Ecto neural progenitor cell (in vitro differentiated cells): ENCODE data around the gene INPP5A.
"Not testable (repeated sequence)": the region's sequence is repeated elsewhere in the genome, so short reads cannot be mapped to it uniquely, and the experiment has no call there.

ENCODE experiments used
- DNase-seq: peaks from one replicate; pipeline ENCODE4 v3.0.0-alpha.2; 2018; ENCODE audit warnings: low spot score

The INPP5A gene

DNA sequence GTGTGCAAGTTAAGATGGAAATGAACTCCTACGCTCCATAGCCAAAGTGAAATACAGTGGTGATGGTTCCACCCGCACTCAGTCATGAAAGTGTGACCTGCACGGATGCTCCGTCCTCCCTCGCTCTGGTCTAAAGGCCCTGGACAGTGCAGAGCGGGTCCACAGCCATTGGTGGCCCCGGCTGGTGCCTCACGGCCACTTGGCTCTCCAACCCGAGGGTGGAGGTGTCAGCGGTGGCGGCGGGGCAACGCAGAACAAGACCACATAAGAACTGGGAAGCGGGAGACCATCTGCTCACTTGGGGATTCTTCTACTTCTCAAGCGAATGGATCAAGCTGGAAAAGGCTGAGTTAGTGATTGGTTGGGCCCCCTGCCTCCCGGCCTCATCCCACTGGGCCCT, 187.6 kb downstream of the INPP5A start:
- DNase-seq: no peak

DNA sequence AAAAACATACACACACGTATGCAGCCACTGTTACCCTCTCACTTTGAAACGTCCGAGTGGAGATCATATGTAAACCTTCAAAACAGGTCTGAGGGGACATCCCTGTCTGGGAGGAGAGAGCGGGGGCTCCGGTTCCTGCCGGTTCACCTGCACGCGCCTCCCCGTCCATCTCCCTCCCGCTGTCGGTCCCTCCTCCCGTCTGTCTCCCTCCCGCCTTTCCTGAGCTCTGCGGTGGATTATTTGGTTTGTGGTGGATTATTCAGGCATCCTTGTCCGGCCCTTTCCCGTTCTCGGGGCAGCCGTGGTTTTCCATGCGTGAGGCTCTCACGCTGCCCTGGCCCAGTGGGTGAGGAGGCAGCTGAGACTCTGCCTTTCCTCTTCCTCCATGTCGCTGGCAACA, 188.6 kb downstream of the INPP5A start:
- no peak for DNase-seq

DNA sequence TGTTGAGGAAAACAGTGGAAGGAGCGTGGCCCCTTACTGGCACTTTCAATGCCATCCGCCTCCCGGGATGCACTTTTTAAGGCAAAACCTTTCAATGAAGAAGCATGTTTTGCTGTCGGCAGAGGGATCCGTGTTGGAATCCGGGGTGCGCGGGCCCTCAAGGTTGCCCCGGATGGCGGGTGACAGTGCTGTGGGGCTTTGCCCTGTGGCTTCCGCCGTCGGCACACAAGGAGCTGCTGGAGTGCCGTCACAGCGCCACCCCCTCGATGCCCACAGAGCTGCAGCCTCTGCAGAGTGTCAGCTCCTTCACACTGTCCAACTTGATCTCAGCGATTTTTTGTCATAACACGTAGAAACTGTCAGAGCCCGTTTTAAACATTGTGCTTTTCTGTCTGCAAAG, 189.4 kb downstream of the INPP5A start:
- no peak for DNase-seq

DNA sequence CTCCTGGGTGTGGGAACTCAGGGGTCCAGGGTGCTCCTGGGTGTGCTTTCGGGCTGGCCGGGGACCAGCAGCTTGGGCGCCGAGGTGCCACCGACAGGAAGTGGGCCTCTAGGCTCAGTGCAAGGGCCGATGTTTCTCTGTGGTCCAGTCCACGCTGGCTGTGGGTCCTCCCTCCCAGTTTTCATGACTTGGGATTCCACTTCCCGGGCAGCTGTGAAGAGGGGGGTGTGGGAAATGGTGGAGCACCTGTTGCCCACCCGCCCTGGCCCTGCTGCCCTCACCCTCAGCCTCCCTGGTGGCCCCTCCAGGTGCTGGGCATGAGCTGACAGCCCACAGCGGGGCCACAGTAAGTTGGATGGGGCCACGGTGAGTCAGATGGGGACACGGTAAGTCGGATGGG, 189.8 kb downstream of the INPP5A start:
- no peak for DNase-seq

DNA sequence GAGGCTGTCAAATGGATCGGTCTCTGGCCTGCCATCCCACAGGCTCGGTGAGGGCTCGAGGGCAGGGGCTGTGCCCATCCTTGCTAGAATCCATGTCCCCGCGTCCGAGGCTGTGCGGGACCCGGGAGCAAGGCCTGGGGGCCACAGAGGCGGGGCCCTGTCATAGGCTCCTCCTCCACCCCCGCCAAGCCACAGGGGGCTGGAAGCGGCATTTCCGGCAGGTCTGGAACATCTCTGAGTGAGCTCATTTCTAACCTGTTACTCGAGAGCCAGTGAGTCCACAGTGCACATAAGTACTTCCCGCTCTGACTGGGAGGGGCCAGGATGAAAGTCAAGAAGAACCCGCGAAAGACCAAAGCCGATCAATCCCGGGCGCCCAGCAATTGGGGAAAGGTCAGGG, 190.7 kb downstream of the INPP5A start:
- no peak for DNase-seq

DNA sequence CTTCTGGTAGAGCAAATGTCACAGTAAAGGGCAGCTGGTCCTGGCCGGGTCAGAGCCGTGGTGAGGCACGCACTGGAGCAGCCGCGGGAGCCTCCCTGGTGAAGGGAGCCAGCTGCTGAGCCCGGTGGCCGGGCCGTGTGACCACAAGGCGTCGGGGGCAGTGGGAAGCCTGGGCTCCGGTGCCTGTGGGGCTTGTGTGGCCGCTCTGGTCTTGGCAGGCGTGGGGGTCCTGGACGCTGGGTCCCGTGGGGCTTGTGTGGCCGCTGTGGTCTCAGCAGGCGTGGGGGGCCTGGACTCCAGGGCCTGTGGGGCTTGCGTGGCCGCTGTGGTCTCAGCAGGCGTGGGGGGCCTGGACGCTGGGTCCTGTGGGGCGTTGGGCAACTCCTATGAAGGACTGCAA, 191.2 kb downstream of the INPP5A start:
- no peak for DNase-seq

DNA sequence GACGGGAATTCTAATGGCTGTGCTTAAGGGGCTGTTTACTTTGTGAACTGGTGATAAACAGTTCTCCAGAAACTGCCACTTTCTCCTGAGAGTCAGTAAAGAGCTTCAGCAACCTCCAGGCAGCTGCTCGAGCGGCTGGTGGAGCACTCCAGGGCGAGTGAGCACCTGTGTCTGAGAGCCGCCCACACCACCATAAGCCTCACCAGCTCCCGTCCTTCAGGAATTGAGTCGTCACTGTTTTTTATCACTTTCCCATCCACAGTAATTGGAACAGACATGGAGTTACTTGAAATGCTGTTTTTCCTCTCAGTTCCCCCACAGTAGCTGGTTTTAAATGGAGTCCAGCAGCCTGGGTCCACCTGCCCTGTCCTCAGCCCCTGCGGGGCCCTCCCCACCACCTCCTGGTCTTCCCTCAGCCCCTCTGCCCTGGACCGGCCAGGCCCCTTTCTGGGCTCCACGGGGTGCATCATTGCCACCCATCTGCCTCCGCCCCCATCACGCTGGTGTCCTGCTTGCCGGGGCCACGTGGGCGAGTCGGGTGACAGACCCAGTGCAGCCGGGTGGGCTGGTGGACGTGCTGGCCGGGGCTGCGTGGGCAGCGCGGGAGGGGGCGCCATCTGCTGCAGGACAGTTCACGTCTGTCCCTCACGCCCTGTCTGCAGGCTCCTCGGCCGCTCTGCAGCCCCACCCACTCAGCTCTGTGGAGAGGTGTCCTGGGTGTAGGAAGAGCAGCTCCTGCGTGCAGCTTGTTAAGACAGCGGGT, 192.4 kb downstream of the INPP5A start:
- DNase-seq: no peak

DNA sequence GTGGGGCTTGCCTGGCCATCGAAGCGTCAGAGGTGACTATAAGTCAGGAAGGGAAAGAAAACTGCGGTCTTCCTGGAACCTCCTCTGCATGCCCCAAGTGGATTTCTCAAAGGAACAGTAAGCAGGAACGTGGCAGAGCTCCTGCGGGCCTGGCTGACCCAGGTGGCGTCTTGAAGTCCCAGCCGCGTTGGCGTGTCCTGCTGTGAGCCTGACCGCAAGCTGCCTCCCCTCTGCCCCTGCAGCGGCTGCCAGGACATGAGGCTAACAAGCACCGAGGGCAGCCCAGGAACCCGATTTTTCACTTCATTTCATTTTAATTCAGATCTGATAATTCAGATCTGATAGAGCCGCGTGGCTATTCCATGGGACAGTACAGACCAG, 193.0 kb downstream of the INPP5A start:
- DNase-seq: no peak

DNA sequence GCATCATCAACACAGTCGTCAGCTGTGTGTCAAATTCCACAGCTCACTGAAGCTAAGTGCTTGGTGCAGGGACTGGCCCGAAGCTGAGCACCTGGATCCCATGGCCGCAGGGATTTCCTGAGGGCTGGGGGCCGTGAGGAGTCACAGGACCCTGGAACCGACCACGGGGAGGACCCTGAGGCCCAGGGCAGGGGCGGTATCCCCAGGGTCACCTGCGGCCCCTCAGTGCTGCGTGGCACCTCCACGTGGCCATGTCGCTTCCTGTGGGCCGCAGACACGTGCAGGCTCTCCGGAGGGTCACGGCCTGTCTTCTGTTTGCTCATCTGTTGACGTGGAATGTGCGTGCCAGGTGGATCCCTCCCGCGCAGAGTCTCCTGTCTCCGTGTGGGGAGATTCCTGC, 194.9 kb downstream of the INPP5A start:
- no peak for DNase-seq

DNA sequence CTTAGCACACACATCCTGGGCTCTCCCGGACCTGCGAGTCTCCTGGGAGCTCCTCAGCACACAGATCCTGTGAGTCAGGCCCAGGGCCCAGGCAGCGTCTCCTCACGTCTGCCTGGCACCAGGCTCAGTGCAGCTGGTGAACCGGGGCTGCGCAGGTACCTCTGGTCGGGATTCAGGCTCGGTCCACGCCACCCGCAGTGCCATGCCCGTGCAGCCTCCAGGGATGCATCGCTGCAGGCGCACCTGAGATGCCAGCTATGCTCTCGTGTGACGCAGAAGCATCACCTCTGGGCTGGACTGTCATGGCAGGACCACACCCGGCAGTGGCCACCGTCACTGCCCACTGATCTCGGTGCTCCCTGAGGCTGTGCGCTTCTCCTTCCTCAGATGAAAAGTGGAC, 196.3 kb downstream of the INPP5A start:
- DNase-seq: no peak

DNA sequence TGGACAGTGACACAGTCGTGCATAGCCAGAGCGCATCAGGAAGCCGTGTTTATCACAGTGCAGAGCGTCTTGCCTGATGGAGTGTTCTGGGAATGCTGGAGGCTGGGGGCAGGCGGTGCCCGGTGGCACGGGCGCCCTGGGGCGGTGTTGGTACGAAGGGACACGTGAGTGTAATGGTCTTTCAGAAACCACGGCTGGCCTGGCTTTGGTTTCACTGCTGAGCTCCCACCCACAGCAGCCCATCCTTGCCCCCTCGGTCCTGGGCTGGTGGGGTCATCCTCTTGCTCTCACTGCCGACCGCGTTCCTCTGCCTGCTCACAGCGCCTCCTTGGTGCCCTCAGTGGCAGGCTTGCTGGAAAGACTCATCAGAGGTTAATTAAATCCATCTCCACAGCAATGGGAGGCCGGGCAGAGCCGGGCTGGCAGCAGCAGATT, 197.8 kb downstream of the INPP5A start:
- DNase-seq: no peak

DNA sequence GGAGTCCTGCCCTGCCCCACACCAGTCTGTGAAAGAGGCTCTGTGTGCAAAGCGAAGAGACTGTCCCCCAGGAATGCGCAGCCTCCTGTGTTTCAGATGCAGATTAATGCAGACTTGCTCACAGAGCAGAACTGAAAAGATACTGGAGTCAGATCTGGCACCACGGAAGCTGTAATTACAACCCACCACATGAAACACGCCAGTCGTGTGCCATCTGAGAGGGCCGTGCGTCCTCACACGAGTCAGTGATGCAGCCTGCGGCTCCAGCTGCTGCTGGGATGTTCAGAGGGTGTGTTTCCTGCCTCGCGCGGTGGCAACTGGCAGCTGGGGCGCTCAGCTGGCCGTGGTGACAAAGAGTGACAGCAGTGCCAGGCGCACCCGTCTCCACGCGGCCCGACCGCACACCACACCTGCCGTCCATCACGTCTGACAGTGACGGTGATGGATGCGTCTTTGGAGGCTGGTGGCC, 198.4 kb downstream of the INPP5A start:
- no peak for DNase-seq

DNA sequence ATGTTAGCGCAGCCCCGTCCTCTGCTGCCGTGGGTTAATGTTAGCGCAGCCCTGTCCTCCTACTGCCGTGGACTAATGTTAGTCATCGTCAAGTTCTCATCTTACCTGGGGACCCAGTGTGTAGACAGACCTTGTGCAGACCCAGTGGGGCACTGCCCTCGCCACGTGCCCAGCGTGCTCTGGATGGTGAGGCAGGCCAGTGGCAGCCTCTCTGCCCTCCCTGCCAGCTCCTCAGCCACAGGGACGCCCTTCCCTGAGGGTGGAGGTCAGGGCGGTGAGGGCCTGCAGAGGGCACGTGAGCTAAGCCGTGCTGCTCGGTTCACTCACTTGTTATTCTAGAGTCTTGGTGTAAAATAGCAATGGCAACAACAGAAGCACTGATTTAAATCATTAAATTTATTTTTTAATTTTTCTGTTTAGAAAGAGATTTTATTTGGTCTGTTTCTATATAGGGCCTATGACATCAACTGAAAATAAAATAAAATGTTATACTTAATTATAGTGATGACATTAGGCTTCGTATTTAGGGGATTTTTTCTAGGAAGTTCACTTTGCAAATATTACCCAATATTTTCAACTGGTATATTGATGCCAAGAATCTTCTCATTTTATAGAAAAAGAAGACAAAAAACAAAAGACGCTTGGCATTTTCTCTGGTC, 199.9 kb downstream of the INPP5A start:
- DNase-seq: no peak

DNA sequence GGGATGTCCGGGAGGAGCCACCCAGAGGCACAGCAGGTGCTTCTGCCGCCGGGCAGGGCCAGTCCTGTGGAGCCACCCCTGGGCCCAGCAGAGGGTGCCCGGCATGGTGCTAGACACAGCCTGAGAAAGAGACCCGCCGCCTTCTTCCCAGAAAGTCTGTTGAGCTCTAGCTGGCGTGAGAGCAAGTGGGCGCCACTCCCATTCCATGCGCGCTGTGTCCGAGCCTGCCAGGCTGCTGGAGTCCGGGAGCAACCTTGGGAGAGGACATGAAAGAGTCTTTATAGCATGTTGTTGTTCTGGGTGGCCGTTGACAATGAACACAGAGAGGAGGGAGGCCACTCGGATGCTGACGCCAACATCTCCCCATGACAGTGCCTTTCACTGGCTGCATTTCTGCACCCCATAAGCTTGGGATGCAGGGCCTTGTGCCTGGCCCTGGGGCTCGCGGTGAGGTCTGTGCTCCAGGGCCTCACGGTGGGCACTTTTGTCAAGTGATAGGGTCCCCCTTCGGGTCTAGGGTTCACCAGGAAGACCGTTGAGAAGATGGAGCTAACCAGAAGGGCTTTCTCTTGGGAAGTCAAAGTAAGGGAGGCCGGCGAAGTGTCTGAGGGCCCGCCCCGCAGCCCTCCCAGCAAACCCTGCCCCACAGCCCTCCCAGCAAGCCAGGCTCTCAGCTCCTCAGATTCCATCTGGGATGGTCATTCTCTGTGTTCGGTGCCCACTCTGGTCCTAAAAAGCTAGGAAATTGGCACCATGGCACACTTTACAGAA, 201.1 kb downstream of the INPP5A start:
- no peak for DNase-seq

DNA sequence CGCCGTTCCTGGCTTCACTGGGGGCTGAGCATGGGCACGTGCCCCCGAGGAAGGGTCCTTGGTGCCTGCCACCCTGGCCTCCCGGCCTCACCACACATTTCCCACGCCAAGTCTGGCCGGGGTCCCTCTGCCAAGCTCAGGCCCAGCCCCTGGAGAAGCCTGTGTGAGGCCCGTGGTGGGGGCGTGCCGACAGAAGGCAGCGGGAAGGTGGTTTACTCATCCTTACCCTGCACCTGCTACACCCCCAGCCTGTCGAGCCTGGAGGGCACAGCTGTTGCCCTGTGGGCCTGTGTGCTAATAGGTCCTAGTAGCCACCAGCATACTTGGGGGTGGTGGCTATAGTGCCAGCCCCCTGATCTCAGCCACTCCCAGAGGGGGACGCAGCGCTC, 201.6 kb downstream of the INPP5A start:
- DNase-seq: no peak

DNA sequence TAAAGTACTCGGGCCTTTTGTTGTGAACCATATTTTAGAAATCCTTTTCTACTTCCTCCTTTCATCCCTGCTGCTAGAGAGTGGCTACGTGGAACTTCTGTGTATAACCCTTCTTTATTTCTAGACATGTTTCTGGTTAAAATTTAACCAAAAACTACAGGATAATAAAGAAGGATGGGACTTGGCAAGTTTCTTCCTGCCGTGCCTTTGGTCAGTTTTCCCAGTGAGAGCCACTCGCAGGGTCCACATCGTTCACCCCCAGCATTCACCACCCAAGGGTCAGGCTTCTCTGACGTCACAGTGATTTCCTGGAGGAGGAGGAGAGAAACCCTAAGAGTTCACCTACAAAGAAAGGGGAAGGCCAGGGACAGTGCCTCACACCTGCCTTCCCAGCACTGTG, 203.0 kb downstream of the INPP5A start:
- no peak for DNase-seq

DNA sequence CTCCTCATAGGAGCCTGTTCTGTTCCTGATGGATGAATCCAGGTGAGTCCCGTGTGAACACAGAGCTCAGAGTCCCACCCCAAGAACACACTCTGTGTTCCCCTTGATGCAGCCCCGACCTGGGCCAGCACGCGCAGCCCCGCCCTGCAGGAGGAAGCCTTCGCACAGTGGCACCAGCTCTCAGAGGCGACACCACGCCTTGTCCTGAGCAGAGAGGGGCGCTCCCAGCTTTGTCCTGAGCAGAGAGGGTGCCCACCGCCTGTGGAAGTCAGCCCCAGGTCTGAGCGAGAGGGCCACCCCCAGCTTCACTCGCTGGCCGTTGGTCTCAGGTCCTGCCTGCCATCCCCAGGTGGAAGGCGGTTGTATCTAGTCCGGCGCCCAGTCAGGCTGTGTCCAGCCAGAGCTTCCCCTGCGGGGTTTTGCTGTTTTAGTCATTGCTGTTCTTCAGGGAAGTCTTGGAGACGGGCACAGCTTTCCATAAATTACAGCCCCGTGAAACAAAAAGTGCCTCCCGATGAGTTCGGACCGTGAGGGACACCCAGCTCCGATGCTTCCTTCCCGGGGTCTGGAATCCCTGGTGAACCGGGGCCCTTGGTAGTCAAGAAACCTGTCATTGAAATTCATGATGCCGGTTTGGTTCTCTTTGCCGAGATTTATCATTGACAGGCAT, 204.7 kb downstream of the INPP5A start:
- no peak for DNase-seq

DNA sequence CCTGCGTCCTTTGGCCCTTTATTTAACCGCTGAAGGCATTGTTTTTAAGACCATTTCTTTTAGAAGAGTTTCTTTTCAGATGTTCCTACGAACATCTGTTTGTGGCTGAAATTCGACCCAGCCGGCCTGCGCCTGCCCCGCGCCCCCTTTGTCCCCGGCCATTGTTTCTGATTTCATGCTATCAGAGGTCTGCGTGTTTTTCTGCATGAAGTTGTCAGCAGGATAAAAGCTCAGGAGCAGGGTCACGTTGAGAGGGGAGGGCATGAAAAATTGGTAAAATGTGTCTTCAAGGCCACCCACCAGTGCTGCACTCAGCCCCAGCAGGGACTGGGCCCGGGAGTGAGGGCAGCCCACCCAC, 205.2 kb downstream of the INPP5A start:
- peak; percentile 82 for DNase-seq

DNA sequence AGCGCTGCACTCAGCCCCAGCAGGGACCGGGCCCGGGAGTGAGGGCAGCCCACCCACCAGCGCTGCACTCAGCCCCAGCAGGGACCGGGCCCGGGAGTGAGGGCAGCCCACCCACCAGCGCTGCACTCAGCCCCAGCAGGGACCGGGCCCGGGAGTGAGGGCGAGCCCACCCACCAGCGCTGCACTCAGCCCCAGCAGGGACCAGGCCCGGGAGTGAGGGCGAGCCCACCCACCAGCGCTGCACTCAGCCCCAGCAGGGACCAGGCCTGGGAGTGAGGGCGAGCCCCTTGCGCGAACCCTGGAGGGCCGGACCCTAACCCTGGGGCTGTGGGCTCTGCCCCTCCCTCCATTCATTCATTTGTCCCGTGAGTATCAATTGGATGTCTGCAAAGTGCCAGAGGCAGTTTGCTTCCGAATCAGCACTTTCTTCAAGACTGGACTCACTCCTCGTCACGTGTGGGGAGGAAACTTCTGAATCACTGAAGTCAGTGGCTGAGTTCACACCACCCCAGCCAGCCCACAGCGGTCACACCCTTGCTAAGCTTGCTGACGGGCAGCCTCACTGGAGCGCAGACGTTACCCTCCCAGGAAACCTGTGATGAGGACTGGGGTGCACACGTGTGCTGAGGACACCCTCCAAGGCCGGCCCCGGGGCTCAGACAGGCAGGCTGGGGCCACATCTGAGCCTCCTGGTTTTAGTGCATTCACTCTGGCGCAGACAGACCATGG, 205.8 kb downstream of the INPP5A start:
- not testable (repeated sequence) for DNase-seq

DNA sequence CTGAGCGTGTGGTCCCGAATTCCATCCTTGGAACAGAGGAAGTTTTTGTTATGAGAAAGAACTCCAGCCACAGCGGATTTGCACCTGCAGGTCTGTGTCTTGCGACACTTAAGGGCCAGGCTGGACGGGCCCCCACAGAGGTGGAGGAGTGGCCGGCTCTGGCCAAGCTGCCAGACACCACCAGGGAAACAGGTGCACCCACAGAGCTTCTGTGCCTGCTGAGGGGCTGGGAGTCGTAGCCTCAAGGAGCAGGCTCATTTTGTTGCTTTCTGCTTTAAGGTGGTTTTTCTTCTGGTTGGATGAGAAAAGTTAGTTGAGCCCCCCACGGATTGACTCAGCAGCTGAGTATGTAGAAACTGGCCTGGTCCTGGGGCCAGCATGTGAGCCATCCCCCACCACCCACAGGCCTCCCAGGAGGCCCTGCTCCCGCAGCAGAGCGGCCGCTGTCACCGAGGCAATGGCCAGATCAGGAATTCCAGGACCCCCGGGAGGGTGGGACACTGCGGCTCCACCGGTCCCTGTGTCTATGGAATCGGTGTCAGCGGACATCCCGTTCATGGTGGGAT, 206.4 kb downstream of the INPP5A start:
- DNase-seq: no peak

DNA sequence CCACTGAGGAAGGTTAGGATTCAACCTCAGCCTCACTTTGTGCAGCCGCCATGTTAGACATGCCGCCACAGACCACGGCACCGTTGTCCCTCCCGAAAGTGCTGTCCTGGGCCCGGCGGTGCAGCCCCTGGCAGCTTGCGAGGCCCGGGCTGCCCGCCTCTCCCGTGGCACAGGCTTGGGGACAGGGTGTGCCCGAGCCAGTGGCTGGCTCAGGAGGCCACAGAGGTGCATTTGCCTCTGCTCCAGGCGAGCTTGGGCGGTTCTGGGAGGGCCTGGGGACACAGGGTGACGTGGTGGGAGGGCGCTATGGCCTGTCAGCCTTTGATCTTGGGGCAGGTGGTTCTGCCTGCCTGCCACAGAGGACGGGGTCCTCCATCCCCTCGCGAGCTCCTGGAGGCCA, 207.3 kb downstream of the INPP5A start:
- no peak for DNase-seq

DNA sequence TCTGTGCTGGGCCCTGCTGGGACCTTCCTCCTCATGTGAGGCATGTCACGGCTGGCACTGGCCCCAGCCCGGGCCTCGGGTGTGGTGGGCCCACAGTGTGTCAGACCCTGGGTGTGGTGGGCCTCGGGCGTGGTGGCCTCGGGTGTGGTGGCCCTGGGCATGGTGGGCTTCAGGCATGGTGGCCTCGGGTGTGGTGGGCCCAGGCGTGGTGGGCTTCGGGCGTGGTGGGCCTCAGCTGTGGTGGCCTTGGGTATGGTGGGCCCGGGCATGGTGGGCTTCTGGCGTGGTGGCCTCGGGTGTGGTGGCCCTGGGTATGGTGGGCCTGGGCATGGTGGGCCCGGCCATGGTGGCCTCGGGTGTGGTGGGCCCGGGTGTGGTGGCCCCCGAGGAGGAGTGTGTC, 207.9 kb downstream of the INPP5A start:
- DNase-seq: no peak
